GM21723 (cell line): ENCODE results near the gene HSPB1.
"Not testable (repeated sequence)": the region's sequence is repeated elsewhere in the genome, so short reads cannot be mapped to it uniquely, and the experiment has no call there.

Source experiments
- ATAC-seq: cut with Tn5 transposase; IDR thresholded peaks from one replicate; pipeline ENCODE4 v1.9.1; 2021; ENCODE audit warnings: mild to moderate bottlenecking, moderate library complexity; ENCODE audit not compliant: unreplicated experiment

The HSPB1 gene

GRCh38 chr7:76302347-76303201, at the start of gene HSPB1:
Gene HSPB1, plus strand, starts transcription at chr7:76302673. Its CDS starts 40 bp downstream, at chr7:76302713.
- ATAC-seq: peak; percentile 59

GRCh38 chr7:76254781-76255180, 47.7 kb upstream of the HSPB1 start:
- ATAC-seq: no peak

GRCh38 chr7:76257973-76258372, 44.5 kb upstream of the HSPB1 start:
- ATAC-seq: no peak

- no peak for ATAC-seq
These were observed 43.1 kb upstream of the HSPB1 start for GRCh38 chr7:76259124-76260093.

DNA sequence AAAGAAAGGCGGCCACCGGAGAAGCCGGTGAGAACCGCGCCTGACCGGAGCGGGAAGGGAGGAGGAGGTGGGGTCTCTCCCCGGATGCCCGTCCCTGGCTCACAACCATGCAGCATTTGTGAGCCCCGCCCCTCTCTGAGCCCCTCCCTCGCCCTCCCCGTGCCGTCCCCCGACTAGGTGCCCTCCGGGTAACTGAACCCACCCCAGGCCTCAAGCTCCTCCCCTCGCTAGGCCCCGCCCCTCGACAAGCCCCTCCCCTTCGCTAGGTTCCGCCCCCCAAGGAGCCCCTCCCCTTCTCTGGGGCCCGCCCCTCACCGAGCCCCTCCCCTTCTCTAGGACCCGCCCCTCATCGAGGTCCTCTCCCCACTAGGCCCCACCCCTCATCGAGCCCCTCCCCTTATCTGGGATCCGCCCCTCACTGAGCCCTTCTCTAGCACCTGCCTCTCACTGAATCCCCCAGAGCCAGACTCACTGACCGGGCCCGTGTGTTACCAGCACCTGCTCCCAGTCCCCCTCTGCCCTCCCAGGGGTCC, 42.2 kb upstream of the HSPB1 start:
- no peak for ATAC-seq

- ATAC-seq: no peak
These were observed 41.1 kb upstream of the HSPB1 start for GRCh38 chr7:76261329-76261728.

DNA sequence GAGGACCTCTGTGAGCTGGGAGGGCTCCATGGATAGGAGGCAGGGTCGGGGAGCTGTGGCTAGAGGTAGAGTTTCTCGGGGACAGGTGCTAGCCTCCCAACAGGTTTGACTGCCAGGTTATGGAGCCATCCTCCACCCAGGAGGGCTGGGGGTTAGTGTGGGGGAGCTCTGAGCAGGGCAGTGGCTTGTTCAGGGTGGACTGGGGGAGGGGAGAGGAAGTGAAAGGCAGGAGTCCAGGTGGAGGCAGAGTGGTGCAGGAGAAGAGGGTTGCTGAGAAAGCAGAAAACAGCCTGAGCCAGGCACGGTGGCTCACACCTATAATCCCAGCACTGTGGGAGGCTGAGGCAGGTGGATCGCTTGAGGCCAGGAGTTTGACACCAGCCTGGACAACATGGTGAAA, 40.5 kb upstream of the HSPB1 start:
- no peak for ATAC-seq

DNA sequence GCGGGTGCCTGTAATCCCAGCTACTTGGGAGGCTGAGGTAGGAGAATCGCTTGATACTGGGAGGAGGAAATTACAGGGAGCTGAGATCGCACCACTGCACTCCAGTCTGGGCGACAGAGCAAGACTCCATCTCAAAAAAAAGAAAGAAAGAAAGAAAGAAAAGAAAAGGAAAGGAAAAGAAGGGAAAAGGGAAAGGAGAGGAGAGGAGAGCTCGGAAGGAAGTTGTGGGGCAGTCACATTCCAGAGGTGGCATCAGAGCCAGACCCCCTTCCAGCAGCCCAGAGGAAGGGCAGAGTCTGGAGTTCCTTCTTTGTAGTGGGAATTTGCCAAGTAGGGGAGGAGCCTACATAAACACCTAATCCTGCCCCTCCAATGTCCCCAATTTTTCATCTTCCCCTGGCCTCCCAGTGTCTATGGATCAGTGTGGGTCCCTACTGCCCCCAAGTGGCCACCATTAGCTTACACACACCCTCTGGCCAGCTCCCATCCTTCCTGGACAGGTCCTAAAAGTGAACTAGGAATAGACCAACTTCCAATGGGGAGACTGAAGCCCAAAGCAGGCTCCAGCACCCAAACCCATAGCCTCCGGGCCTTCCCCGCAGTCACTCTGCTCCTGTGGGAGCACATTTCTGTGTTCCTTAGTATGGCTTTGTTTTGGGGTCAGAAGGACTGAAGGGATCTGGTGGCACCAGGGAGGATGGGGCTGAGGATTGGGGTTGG, 39.6 kb upstream of the HSPB1 start:
- no peak for ATAC-seq

DNA sequence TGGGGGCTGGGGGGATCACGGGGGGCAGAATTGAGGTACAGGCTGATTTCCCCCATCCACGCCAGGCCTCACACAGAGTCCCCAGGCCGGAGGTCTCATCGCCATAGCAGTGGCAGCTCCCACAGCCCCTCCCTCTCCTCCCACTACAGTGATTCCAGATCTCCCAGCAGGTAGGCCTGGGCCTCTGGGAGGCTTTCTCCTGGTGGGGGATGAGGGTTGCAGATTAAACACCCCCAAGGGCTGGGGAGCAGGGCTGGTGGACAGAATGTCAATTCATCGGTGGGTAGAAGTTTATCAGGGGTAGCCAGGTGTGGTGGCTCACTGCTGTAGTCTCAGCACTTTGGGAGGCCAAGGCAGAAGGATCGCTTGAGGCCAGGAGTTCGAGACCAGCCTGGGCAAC, 37.2 kb upstream of the HSPB1 start:
- ATAC-seq: no peak

DNA sequence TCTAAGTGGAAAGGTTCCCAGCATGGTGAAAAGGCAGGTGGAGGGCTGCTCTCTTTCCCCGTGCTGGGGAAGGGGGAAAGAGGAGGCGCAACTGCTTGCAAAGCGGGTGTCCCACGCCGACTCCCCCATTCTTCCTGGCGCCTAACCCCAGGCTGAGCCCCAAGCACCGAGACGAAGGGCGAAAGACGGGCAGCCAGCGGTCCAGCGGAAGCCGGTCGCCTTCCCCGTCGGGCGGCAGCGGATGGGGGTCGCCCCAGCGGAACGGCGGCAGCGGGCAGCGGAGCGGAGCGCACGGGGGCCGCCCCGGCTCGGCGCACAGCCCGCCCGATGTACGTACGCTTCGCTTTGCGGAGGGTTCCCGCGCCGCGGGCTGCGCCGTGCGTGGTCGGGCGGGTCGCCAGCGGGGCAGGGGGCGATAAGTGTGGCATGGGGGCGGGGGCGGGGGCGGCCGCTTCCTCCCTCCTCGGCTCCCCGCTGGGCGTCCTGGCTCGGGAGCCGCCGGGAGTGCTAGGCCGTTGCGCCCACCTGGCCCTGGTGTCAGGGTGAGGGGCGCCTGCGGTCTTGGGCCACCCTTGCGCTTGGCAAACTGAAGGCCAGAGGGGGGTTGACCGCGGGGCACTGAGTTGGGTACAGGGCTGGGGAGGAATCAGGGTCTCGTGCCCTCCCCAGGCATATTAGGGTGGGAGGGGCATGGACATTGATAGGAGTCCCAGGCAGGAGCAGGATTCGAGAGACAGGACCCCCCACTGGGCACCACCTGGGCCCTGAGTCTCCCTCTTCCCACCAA, 35.2 kb upstream of the HSPB1 start:
- no peak for ATAC-seq

GRCh38 chr7:76267894-76268183, 34.6 kb upstream of the HSPB1 start:
- ATAC-seq: no peak

GRCh38 chr7:76268376-76268775, 34.1 kb upstream of the HSPB1 start:
- ATAC-seq: no peak

GRCh38 chr7:76269895-76270294, 32.6 kb upstream of the HSPB1 start:
- no peak for ATAC-seq

DNA sequence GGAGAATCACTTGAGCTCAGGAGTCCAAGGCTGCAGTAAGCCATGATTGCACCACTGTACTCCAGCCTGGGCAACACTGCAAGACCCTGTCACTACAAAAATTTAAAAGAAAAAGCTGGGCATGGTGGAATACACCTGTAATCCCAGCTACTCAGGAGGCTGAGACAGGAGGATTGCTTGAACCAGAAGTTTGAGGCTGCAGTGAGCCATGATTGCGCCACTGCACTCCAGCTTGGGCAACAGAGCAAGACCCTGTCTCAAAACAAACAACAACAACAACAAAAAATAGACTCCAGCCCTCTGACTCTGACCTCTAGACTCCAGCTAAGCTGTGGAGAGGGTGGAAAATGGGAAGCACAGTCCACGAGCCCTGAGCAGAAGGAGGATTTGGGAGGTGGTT, 31.1 kb upstream of the HSPB1 start:
- not testable (repeated sequence) for ATAC-seq

GRCh38 chr7:76272142-76272541, 30.3 kb upstream of the HSPB1 start:
- ATAC-seq: no peak

- peak; percentile 66 for ATAC-seq
These were observed 29.5 kb upstream of the HSPB1 start for GRCh38 chr7:76272851-76273497.

DNA sequence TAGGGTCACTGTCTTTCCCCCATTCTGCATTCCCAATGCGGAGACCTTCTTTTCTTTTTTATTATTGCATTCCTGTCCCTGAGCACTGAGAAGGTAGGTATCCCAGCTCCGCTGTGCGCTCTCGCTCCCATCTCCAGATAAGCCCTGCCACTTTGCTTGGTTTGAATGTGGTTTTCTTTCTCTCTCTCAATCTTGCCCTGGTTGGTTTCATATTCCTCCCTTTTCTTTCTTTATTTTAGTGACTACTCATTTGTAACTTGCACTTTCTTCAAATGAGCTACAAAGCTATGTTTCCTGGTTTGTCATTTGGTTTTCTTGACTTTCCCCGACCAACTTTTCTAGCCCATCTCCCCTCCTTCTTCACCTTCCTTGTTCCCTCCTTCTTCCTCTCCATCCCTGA, 29.0 kb upstream of the HSPB1 start:
- ATAC-seq: no peak

- no peak for ATAC-seq
These were observed 23.9 kb upstream of the HSPB1 start for GRCh38 chr7:76278540-76278939.

DNA sequence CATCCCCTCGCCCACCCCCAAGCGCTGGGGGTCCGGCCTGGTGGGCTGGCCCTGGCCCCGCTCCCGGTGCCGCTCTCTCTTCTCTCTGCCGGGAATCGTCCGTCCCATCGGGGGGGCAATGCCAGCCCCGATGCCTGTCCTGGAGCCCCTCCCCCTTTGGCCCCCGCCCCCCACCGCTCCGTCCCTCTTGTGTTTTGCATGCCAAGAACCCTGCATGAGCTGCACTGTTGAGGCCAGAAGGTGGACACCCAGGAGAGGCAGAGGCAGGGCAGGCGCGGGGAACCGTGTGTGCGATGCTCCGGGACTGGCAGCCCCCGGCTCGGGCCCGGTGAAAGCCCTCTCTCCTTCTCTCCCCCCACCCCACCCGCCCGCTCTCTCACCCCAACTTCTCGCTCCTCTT, 22.1 kb upstream of the HSPB1 start:
- ATAC-seq: no peak
